HG03342 (cell line): Measurements from ENCODE around the gene CRTC1.

Experiments
- ATAC-seq: cut with Tn5 transposase; IDR thresholded peaks from one replicate; pipeline ENCODE4 v1.9.1; 2021; ENCODE audit warnings: mild to moderate bottlenecking, moderate library complexity; ENCODE audit not compliant: unreplicated experiment

The CRTC1 gene

GRCh38 chr19:18780631-18781030 is 97.2 kb downstream of the CRTC1 start:
- ATAC-seq, result no peak

- no peak for ATAC-seq
Measured at GRCh38 chr19:18781047-18781600, 97.6 kb downstream of the CRTC1 start.

- ATAC-seq, result no peak
Measured at GRCh38 chr19:18781885-18782527, 98.5 kb downstream of the CRTC1 start.

- no peak for ATAC-seq
Measured at GRCh38 chr19:18782559-18783225, 99.2 kb downstream of the CRTC1 start.

GRCh38 chr19:18783958-18784785 is 100.7 kb downstream of the CRTC1 start:
- no peak for ATAC-seq

- no peak for ATAC-seq
Measured at GRCh38 chr19:18784786-18785120, 101.3 kb downstream of the CRTC1 start.

- ATAC-seq, result no peak
Measured at GRCh38 chr19:18785179-18786124, 102.0 kb downstream of the CRTC1 start.

- no peak for ATAC-seq
Measured at GRCh38 chr19:18788529-18789421, 105.3 kb downstream of the CRTC1 start.

- ATAC-seq, result no peak
Measured at GRCh38 chr19:18789422-18789869, 106.0 kb downstream of the CRTC1 start.

- ATAC-seq, result no peak
Measured at GRCh38 chr19:18789883-18790565, 106.5 kb downstream of the CRTC1 start.

- ATAC-seq, result no peak
Measured at GRCh38 chr19:18790566-18791314, 107.3 kb downstream of the CRTC1 start, which contains the start of gene COMP. COMP (minus strand) TSS chr19:18791305; CDS start chr19:18791269, 36 bp downstream.

GRCh38 chr19:18791315-18791678 is 107.8 kb downstream of the CRTC1 start:
- ATAC-seq, result no peak

- no peak for ATAC-seq
Measured at GRCh38 chr19:18792661-18793060, 109.2 kb downstream of the CRTC1 start.

- ATAC-seq, result no peak
Measured at GRCh38 chr19:18793144-18794028, 109.9 kb downstream of the CRTC1 start.

GRCh38 chr19:18794029-18794313 is 110.5 kb downstream of the CRTC1 start:
- ATAC-seq, result no peak

- ATAC-seq, result no peak
Measured at GRCh38 chr19:18794692-18795091, 111.2 kb downstream of the CRTC1 start.

GRCh38 chr19:18795540-18795939 is 112.1 kb downstream of the CRTC1 start:
- no peak for ATAC-seq
